ENCODE measurements around the gene AFF1.

Gene AFF1

DNA sequence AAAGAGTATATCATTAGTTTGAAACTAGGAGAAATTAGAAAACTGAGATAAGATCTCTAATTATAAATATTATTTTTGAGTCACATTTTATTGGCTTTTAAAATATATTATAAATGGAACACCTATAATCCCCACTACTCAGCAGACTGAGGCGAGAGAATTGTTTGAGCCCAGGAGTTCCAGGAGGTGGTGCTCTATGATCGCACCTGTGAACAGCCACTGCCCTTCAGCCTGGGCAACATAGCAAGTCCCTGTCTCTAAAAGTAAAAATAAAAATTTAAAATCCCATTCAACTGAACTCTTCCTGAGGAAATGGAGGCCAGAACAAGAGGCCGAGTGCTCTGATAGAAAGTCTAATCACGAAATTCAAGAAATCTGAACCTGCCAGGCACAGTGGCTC is 36.2 kb upstream of the AFF1 start:
- TF ChIP-seq, protein P1, sequence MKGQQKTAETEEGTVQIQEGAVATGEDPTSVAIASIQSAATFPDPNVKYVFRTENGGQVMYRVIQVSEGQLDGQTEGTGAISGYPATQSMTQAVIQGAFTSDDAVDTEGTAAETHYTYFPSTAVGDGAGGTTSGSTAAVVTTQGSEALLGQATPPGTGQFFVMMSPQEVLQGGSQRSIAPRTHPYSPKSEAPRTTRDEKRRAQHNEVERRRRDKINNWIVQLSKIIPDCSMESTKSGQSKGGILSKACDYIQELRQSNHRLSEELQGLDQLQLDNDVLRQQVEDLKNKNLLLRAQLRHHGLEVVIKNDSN (IDR thresholded peaks at IDR 0.05) = no peak
- TF ChIP-seq RAD21 (IDR thresholded peaks at IDR 0.05; ENCODE audit: low read depth) = peak; percentile 72

DNA sequence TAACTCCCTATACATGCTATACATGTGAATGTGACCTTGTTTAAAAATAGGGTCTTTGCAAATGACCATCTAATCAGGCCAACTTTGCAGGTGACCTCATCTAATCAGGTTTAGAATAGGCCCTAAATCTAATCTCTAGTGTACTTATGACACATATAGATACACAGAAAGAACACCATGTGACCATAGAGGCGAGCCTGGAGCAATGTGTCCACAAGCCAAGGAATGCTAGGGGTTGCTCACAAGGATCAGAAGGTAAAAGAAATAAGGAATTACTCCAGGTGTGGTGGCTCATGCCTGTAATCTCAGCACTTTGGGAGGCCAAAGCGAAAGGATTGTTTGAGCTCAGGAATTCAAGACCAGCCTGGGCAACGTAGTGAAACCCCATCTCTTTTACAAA is 32.9 kb upstream of the AFF1 start:
- TF ChIP-seq, protein P2, sequence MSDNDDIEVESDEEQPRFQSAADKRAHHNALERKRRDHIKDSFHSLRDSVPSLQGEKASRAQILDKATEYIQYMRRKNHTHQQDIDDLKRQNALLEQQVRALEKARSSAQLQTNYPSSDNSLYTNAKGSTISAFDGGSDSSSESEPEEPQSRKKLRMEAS (IDR thresholded peaks at IDR 0.05) = no peak
- TF ChIP-seq ZBTB7A (IDR thresholded peaks at IDR 0.05; ENCODE audit: low read depth) = no peak
- TF ChIP-seq FOXM1 (IDR thresholded peaks at IDR 0.05; ENCODE audit: borderline replicate concordance, low read depth) = no peak

DNA sequence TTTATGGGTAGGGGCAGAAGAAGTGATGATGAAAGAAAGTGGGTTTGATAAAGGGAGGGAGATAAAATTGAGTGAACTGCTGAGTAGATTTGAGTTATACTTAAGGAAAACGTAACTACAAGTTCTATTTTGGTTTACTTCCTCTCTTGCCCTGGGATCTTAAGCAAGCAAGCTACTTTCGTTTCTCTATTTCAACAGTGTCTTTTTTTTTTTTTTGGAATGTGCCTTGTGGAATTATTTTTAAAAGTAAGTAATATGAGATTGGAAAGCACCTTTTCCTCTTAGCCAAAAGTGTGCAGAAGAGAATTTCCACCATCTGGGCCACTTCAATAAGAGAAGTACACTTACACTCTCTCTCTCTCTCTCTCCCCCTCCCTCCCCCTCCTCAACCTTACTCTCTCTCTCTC is 26.6 kb upstream of the AFF1 start:
- no peak for TF ChIP-seq YY1 (IDR thresholded peaks at IDR 0.05; ENCODE audit: low read depth)
- TF ChIP-seq EGR1 (IDR thresholded peaks at IDR 0.05) = no peak
- TF ChIP-seq, protein P3, sequence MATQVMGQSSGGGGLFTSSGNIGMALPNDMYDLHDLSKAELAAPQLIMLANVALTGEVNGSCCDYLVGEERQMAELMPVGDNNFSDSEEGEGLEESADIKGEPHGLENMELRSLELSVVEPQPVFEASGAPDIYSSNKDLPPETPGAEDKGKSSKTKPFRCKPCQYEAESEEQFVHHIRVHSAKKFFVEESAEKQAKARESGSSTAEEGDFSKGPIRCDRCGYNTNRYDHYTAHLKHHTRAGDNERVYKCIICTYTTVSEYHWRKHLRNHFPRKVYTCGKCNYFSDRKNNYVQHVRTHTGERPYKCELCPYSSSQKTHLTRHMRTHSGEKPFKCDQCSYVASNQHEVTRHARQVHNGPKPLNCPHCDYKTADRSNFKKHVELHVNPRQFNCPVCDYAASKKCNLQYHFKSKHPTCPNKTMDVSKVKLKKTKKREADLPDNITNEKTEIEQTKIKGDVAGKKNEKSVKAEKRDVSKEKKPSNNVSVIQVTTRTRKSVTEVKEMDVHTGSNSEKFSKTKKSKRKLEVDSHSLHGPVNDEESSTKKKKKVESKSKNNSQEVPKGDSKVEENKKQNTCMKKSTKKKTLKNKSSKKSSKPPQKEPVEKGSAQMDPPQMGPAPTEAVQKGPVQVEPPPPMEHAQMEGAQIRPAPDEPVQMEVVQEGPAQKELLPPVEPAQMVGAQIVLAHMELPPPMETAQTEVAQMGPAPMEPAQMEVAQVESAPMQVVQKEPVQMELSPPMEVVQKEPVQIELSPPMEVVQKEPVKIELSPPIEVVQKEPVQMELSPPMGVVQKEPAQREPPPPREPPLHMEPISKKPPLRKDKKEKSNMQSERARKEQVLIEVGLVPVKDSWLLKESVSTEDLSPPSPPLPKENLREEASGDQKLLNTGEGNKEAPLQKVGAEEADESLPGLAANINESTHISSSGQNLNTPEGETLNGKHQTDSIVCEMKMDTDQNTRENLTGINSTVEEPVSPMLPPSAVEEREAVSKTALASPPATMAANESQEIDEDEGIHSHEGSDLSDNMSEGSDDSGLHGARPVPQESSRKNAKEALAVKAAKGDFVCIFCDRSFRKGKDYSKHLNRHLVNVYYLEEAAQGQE (IDR thresholded peaks at IDR 0.05; ENCODE audit: low read depth) = no peak
- no peak for TF ChIP-seq CREB1 (IDR thresholded peaks at IDR 0.05; ENCODE audit: low read depth)
- TF ChIP-seq, protein P2 (IDR thresholded peaks at IDR 0.05) = no peak
- TF ChIP-seq ZBTB7A (IDR thresholded peaks at IDR 0.05; ENCODE audit: low read depth) = no peak
- TF ChIP-seq TAF1 (IDR thresholded peaks at IDR 0.05; ENCODE audit: low read depth) = no peak
- TF ChIP-seq, protein P1 (IDR thresholded peaks at IDR 0.05) = no peak
- no peak for TF ChIP-seq TEAD4 (IDR thresholded peaks at IDR 0.05)
- TF ChIP-seq TCF12 (IDR thresholded peaks at IDR 0.05; ENCODE audit: low read depth) = no peak
- TF ChIP-seq CEBPB (IDR thresholded peaks at IDR 0.05) = no peak
- no peak for TF ChIP-seq EP300 (IDR thresholded peaks at IDR 0.05; ENCODE audit: borderline replicate concordance)

DNA sequence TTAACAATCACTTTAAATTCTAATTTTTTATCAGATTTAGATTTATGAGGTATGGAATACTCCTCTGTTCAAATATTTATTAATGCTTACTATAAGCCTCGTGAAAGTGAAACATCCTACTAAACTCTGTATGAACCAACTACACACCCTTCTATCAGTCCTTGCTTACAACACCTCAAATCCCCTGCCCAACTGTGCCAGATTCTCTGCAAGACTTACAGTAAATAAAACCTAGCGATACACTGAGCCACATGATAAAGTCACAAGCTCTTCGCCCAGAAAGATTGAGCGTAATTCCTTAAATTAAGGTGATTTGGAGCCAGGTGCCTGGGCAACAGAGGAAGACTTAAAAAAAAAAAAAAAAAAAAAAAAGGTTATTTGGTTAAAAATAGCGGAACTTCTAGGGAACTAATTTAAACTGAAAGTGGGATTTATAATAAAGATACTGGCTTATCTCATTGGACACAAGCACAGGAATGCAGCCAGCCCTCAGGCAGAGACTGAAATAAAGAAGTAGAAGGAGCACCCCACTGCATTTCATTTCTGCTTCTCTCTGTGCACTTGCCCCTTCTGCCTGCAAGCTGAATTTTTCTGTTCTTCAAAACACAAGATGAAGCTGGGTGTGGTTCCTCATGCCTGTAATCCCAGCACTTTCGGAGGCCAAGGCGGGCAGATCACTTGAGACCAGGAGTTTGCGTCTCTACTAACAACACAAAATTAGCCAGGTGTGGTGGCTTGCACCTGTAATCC is 25.1 kb upstream of the AFF1 start:
- TF ChIP-seq CEBPB (IDR thresholded peaks at IDR 0.05) (no peak), ZBTB7A (IDR thresholded peaks at IDR 0.05; ENCODE audit: low read depth) (no peak), YY1 (IDR thresholded peaks at IDR 0.05; ENCODE audit: low read depth) (no peak), TCF12 (IDR thresholded peaks at IDR 0.05; ENCODE audit: low read depth) (no peak), TAF1 (IDR thresholded peaks at IDR 0.05; ENCODE audit: low read depth) (no peak), CREB1 (IDR thresholded peaks at IDR 0.05; ENCODE audit: low read depth) (no peak), RAD21 (IDR thresholded peaks at IDR 0.05; ENCODE audit: low read depth) (no peak), EGR1 (IDR thresholded peaks at IDR 0.05) (no peak), EP300 (IDR thresholded peaks at IDR 0.05; ENCODE audit: borderline replicate concordance) (no peak), FOXM1 (IDR thresholded peaks at IDR 0.05; ENCODE audit: borderline replicate concordance, low read depth) (no peak), NFIC (IDR thresholded peaks at IDR 0.05) (no peak), TEAD4 (IDR thresholded peaks at IDR 0.05) (no peak)
- TF ChIP-seq, protein P3 (IDR thresholded peaks at IDR 0.05; ENCODE audit: low read depth) = no peak
- TF ChIP-seq, protein P2 (IDR thresholded peaks at IDR 0.05) = no peak
- TF ChIP-seq, protein P1 (IDR thresholded peaks at IDR 0.05) = no peak

DNA sequence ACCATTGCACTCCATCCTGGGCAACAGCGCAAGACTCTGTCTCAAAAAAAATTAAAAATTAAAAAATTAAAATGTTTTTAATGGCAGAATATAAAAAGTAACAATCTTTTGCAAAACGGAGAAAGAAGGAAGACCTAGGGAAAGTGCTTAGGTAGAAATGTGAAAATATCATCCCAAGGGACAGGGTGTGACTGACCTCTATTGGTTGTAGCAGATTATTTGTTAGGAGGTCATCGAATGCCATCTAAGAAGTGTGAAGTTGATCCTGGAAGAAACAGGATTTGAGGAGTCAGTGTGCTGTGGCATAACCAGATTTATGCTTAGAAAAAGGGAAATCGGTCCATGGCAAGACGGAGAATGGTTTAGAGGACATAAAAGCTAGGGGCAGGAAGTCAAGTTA is 24.4 kb upstream of the AFF1 start:
- TF ChIP-seq, protein P3 (IDR thresholded peaks at IDR 0.05; ENCODE audit: low read depth) = no peak
- TF ChIP-seq RAD21 (IDR thresholded peaks at IDR 0.05; ENCODE audit: low read depth) = peak; percentile 28
- no peak for TF ChIP-seq YY1 (IDR thresholded peaks at IDR 0.05; ENCODE audit: low read depth)
- TF ChIP-seq CEBPB (IDR thresholded peaks at IDR 0.05) = no peak
- TF ChIP-seq FOXM1 (IDR thresholded peaks at IDR 0.05; ENCODE audit: borderline replicate concordance, low read depth) = no peak
